ENCODE data around the gene ZNF532.

ZNF532 gene

GRCh38 chr18:58937071-58937886, 72.6 kb downstream of the ZNF532 start:
- no CpG with 5 or more reads among the region's 3 CpGs for WGBS (ENCODE audit: extremely low coverage, insufficient coverage, low lambda C conversion rate)
- Histone ChIP-seq H4K8ac (ENCODE audit: low read depth, low read length) (no peak overlapping the region), H3K18ac (ENCODE audit: low read length) (no peak overlapping the region), H2AK5ac (ENCODE audit: low read length) (no peak overlapping the region), H3K79me1 (ENCODE audit: low read length) (peaks cover 10% of the 10 kb centered on the region), H3K27ac (ENCODE audit: low read depth, low read length) (no peak overlapping the region), H3K79me2 (ENCODE audit: control insufficient read depth, insufficient read depth, low read length) (peaks cover 11% of the 10 kb centered on the region), H3K23ac (ENCODE audit: low read length) (no peak overlapping the region), H3K36me3 (ENCODE audit: control insufficient read depth, insufficient read depth, low read length) (peaks cover 7% of the 10 kb centered on the region), H3K9ac (ENCODE audit: low read length) (no peak overlapping the region), H4K5ac (ENCODE audit: low read length) (no peak overlapping the region), H3K27me3 (ENCODE audit: insufficient read depth, low read length, poor library complexity) (no peaks in the 10 kb centered on the region), H3K4me2 (ENCODE audit: low read length) (no peak overlapping the region), H2BK5ac (ENCODE audit: low read length) (no peak overlapping the region), H3K4me3 (ENCODE audit: low read length) (no peak overlapping the region), H3K4me1 (ENCODE audit: control insufficient read depth, low read depth, low read length) (no peaks in the 10 kb centered on the region), H2BK15ac (replicated peaks; ENCODE audit: low read depth) (no peak overlapping the region), H3K4ac (ENCODE audit: low read depth, low read length) (no peak overlapping the region), H3K56ac (ENCODE audit: low read length) (no peak overlapping the region), H2BK120ac (ENCODE audit: low read depth, low read length) (no peak overlapping the region)
- DNase-seq, result no peak

- no peaks in the 10 kb centered on the region for H3K27me3 ChIP-seq (ENCODE audit: insufficient read depth, low read length, poor library complexity)
- H3K27ac ChIP-seq (ENCODE audit: low read depth, low read length), result no peak overlapping the region
- no peak overlapping the region for H3K9ac ChIP-seq (ENCODE audit: low read length)
- WGBS (ENCODE audit: extremely low coverage, insufficient coverage, low lambda C conversion rate), result no CpG with 5 or more reads among the region's 3 CpGs
- peaks cover 7% of the 10 kb centered on the region for H3K36me3 ChIP-seq (ENCODE audit: control insufficient read depth, insufficient read depth, low read length)
- H3K4me1 ChIP-seq (ENCODE audit: control insufficient read depth, low read depth, low read length), result no peaks in the 10 kb centered on the region
- no peak overlapping the region for H3K56ac ChIP-seq (ENCODE audit: low read length)
- H2BK5ac ChIP-seq (ENCODE audit: low read length), result no peak overlapping the region
- no peak for DNase-seq
- no peak overlapping the region for H4K5ac ChIP-seq (ENCODE audit: low read length)
- H3K79me1 ChIP-seq (ENCODE audit: low read length), result peaks cover 12% of the 10 kb centered on the region
- H3K4me3 ChIP-seq (ENCODE audit: low read length), result no peak overlapping the region
- no peak overlapping the region for H3K18ac ChIP-seq (ENCODE audit: low read length)
- H3K4ac ChIP-seq (ENCODE audit: low read depth, low read length), result no peak overlapping the region
- no peak overlapping the region for H2BK120ac ChIP-seq (ENCODE audit: low read depth, low read length)
- no peak overlapping the region for H2AK5ac ChIP-seq (ENCODE audit: low read length)
- no peak overlapping the region for H3K23ac ChIP-seq (ENCODE audit: low read length)
- H4K8ac ChIP-seq (ENCODE audit: low read depth, low read length), result no peak overlapping the region
- H2BK15ac ChIP-seq (replicated peaks; ENCODE audit: low read depth), result no peak overlapping the region
- no peak overlapping the region for H3K4me2 ChIP-seq (ENCODE audit: low read length)
- peaks cover 11% of the 10 kb centered on the region for H3K79me2 ChIP-seq (ENCODE audit: control insufficient read depth, insufficient read depth, low read length)
These were observed 73.2 kb downstream of the ZNF532 start for GRCh38 chr18:58937887-58938267.

- no peaks in the 10 kb centered on the region for H3K4me1 ChIP-seq (ENCODE audit: control insufficient read depth, low read depth, low read length)
- no CpG with 5 or more reads among the region's 8 CpGs for WGBS (ENCODE audit: extremely low coverage, insufficient coverage, low lambda C conversion rate)
These were observed 76.9 kb downstream of the ZNF532 start for GRCh38 chr18:58941426-58942099.

GRCh38 chr18:58943896-58944295, 79.2 kb downstream of the ZNF532 start:
- no peak for DNase-seq
- Histone ChIP-seq H3K4me3 (ENCODE audit: low read length) (no peak overlapping the region), H3K79me1 (ENCODE audit: low read length) (peaks cover 14% of the 10 kb centered on the region), H2BK120ac (ENCODE audit: low read depth, low read length) (no peak overlapping the region), H4K8ac (ENCODE audit: low read depth, low read length) (no peak overlapping the region), H3K4ac (ENCODE audit: low read depth, low read length) (no peak overlapping the region), H3K18ac (ENCODE audit: low read length) (no peak overlapping the region), H3K4me1 (ENCODE audit: control insufficient read depth, low read depth, low read length) (no peaks in the 10 kb centered on the region), H3K79me2 (ENCODE audit: control insufficient read depth, insufficient read depth, low read length) (peaks cover 7% of the 10 kb centered on the region), H3K56ac (ENCODE audit: low read length) (no peak overlapping the region), H3K9ac (ENCODE audit: low read length) (no peak overlapping the region), H3K27me3 (ENCODE audit: insufficient read depth, low read length, poor library complexity) (no peaks in the 10 kb centered on the region), H3K27ac (ENCODE audit: low read depth, low read length) (no peak overlapping the region), H3K4me2 (ENCODE audit: low read length) (no peak overlapping the region), H2AK5ac (ENCODE audit: low read length) (no peak overlapping the region), H2BK15ac (replicated peaks; ENCODE audit: low read depth) (no peak overlapping the region), H4K5ac (ENCODE audit: low read length) (no peak overlapping the region), H3K23ac (ENCODE audit: low read length) (no peak overlapping the region), H2BK5ac (ENCODE audit: low read length) (no peak overlapping the region), H3K36me3 (ENCODE audit: control insufficient read depth, insufficient read depth, low read length) (peaks cover 10% of the 10 kb centered on the region)
- WGBS (ENCODE audit: extremely low coverage, insufficient coverage, low lambda C conversion rate), result no CpG with 5 or more reads among the region's 3 CpGs

More at GRCh38 chr18:58941426-58942099, 76.9 kb downstream of the ZNF532 start:
- Histone ChIP-seq H2BK5ac (ENCODE audit: low read length) (no peak overlapping the region), H3K4me3 (ENCODE audit: low read length) (no peak overlapping the region), H3K9ac (ENCODE audit: low read length) (no peak overlapping the region), H4K8ac (ENCODE audit: low read depth, low read length) (no peak overlapping the region), H3K27me3 (ENCODE audit: insufficient read depth, low read length, poor library complexity) (no peaks in the 10 kb centered on the region), H3K27ac (ENCODE audit: low read depth, low read length) (no peak overlapping the region), H2BK120ac (ENCODE audit: low read depth, low read length) (no peak overlapping the region), H4K5ac (ENCODE audit: low read length) (no peak overlapping the region), H3K4me2 (ENCODE audit: low read length) (no peak overlapping the region), H3K23ac (ENCODE audit: low read length) (no peak overlapping the region), H3K79me1 (ENCODE audit: low read length) (peaks cover 17% of the 10 kb centered on the region), H3K4ac (ENCODE audit: low read depth, low read length) (no peak overlapping the region), H2AK5ac (ENCODE audit: low read length) (no peak overlapping the region), H3K56ac (ENCODE audit: low read length) (no peak overlapping the region), H3K18ac (ENCODE audit: low read length) (no peak overlapping the region), H2BK15ac (replicated peaks; ENCODE audit: low read depth) (no peak overlapping the region), H3K79me2 (ENCODE audit: control insufficient read depth, insufficient read depth, low read length) (peaks cover 7% of the 10 kb centered on the region), H3K36me3 (ENCODE audit: control insufficient read depth, insufficient read depth, low read length) (peaks cover 7% of the 10 kb centered on the region)
- no peak for DNase-seq

- Histone ChIP-seq H3K4me3 (ENCODE audit: low read length) (no peak overlapping the region), H4K5ac (ENCODE audit: low read length) (no peak overlapping the region), H3K4me1 (ENCODE audit: control insufficient read depth, low read depth, low read length) (no peaks in the 10 kb centered on the region), H3K18ac (ENCODE audit: low read length) (no peak overlapping the region), H3K23ac (ENCODE audit: low read length) (no peak overlapping the region), H3K36me3 (ENCODE audit: control insufficient read depth, insufficient read depth, low read length) (peaks cover 7% of the 10 kb centered on the region), H3K27me3 (ENCODE audit: insufficient read depth, low read length, poor library complexity) (no peaks in the 10 kb centered on the region), H2AK5ac (ENCODE audit: low read length) (no peak overlapping the region), H3K56ac (ENCODE audit: low read length) (no peak overlapping the region), H3K79me1 (ENCODE audit: low read length) (peaks cover 17% of the 10 kb centered on the region), H3K9ac (ENCODE audit: low read length) (no peak overlapping the region), H4K8ac (ENCODE audit: low read depth, low read length) (no peak overlapping the region), H3K4me2 (ENCODE audit: low read length) (no peak overlapping the region), H3K4ac (ENCODE audit: low read depth, low read length) (no peak overlapping the region), H3K79me2 (ENCODE audit: control insufficient read depth, insufficient read depth, low read length) (peaks cover 7% of the 10 kb centered on the region), H2BK120ac (ENCODE audit: low read depth, low read length) (no peak overlapping the region), H2BK5ac (ENCODE audit: low read length) (no peak overlapping the region), H2BK15ac (replicated peaks; ENCODE audit: low read depth) (no peak overlapping the region), H3K27ac (ENCODE audit: low read depth, low read length) (no peak overlapping the region)
- no peak for DNase-seq
- WGBS (ENCODE audit: extremely low coverage, insufficient coverage, low lambda C conversion rate), result no CpG with 5 or more reads among the region's 7 CpGs
These were observed 82.6 kb downstream of the ZNF532 start for GRCh38 chr18:58947136-58947732.

Measured in mesendoderm (in vitro differentiated cells).